H9 (cell line): Measurements from ENCODE around the gene GABRB1. TPM values are rescaled to one million over a fixed set of nuclear protein-coding genes. Genes with fewer than 3 reads are reported as not detected.

Source experiments
- DNase-seq: peaks from one replicate; pipeline ENCODE4 v3.0.0-alpha.2; 2017
- H2AFZ ChIP-seq: one replicate; pipeline ENCODE4 v1.6.1; 2013; ENCODE audit warnings: mild to moderate bottlenecking, low read length, control low read depth, moderate library complexity
- H2AK5ac ChIP-seq: 2 replicates; pipeline ENCODE4 v1.6.1; 2013; ENCODE audit warnings: low read length, control low read depth, mixed read lengths; ENCODE audit not compliant: insufficient read length
- H2BK120ac ChIP-seq: one replicate; pipeline ENCODE4 v1.6.1; 2013; ENCODE audit warnings: low read depth, mild to moderate bottlenecking, low read length, control low read depth, inconsistent platforms; ENCODE audit not compliant: poor library complexity, severe bottlenecking
- H2BK12ac ChIP-seq: 2 replicates; pipeline ENCODE4 v1.6.1; 2013; ENCODE audit warnings: low read length, control low read depth, mixed read lengths, low read depth; ENCODE audit not compliant: insufficient read length
- H2BK15ac ChIP-seq: 2 replicates; pipeline ENCODE4 v1.6.1; 2013; ENCODE audit warnings: low read depth, low read length, control low read depth
- H2BK20ac ChIP-seq: one replicate; pipeline ENCODE4 v1.6.1; 2013; ENCODE audit warnings: low read depth, mild to moderate bottlenecking, low read length, control low read depth, inconsistent platforms; ENCODE audit not compliant: poor library complexity, severe bottlenecking
- H2BK5ac ChIP-seq: 2 replicates; pipeline ENCODE4 v1.6.1; 2013; ENCODE audit warnings: low read length, control low read depth, mixed read lengths; ENCODE audit not compliant: insufficient read length
- H3K14ac ChIP-seq: 2 replicates; pipeline ENCODE4 v1.6.1; 2013; ENCODE audit warnings: low read length, control low read depth; ENCODE audit not compliant: insufficient read depth
- H3K18ac ChIP-seq: 2 replicates; pipeline ENCODE4 v1.6.1; 2013; ENCODE audit warnings: low read depth, mild to moderate bottlenecking, mixed read lengths, low read length, control low read depth; ENCODE audit not compliant: insufficient read length
- H3K23ac ChIP-seq: 2 replicates; pipeline ENCODE4 v1.6.1; 2013; ENCODE audit warnings: low read length, control low read depth, mixed read lengths, low read depth; ENCODE audit not compliant: insufficient read length
- H3K23me2 ChIP-seq: 2 replicates; pipeline ENCODE4 v1.6.1; 2013; ENCODE audit warnings: low read depth, mild to moderate bottlenecking, mixed read lengths, low read length, control low read depth; ENCODE audit not compliant: insufficient read length, poor library complexity, severe bottlenecking
- H3K27ac ChIP-seq: 2 replicates; pipeline ENCODE4 v1.5.1; 2013; ENCODE audit warnings: low read length, control low read depth, mixed read lengths, low read depth; ENCODE audit not compliant: insufficient read length
- H3K27me3 ChIP-seq: 2 replicates; pipeline ENCODE4 v1.6.1; 2013; ENCODE audit warnings: low read length, control low read depth, inconsistent platforms; ENCODE audit not compliant: insufficient read depth
- H3K4ac ChIP-seq: 2 replicates; pipeline ENCODE4 v1.6.1; 2013; ENCODE audit warnings: low read depth, mild to moderate bottlenecking, control low read depth, inconsistent platforms, low read length, moderate library complexity
- H3K4me1 ChIP-seq: 2 replicates; pipeline ENCODE4 v1.6.1; 2013; ENCODE audit warnings: low read length, control low read depth, inconsistent platforms; ENCODE audit not compliant: insufficient read depth
- H3K4me2 ChIP-seq: 2 replicates; pipeline ENCODE4 v1.6.1; 2013; ENCODE audit warnings: low read length, control low read depth, mixed read lengths; ENCODE audit not compliant: insufficient read length, insufficient read depth
- H3K56ac ChIP-seq: 2 replicates; pipeline ENCODE4 v1.6.1; 2013; ENCODE audit warnings: low read depth, mild to moderate bottlenecking, mixed read lengths, low read length, control low read depth; ENCODE audit not compliant: insufficient read length
- H3K79me1 ChIP-seq: 2 replicates; pipeline ENCODE4 v1.6.1; 2013; ENCODE audit warnings: low read depth, mild to moderate bottlenecking, moderate library complexity, low read length, control low read depth, inconsistent platforms; ENCODE audit not compliant: insufficient read depth, poor library complexity, severe bottlenecking
- H3K79me2 ChIP-seq: 2 replicates; pipeline ENCODE4 v1.6.1; 2013; ENCODE audit warnings: low read length, control low read depth, inconsistent platforms; ENCODE audit not compliant: insufficient read depth
- H3K9ac ChIP-seq: 2 replicates; pipeline ENCODE4 v1.6.1; 2013; ENCODE audit warnings: low read length, control low read depth, mixed read lengths; ENCODE audit not compliant: insufficient read length; ENCODE audit errors: extremely low read depth
- H3K9me3 ChIP-seq: one replicate; pipeline ENCODE4 v1.6.1; 2013; ENCODE audit warnings: low read depth, low read length, inconsistent platforms; ENCODE audit not compliant: control insufficient read depth
- H3T11ph ChIP-seq: one replicate; pipeline ENCODE4 v1.6.1; 2013; ENCODE audit warnings: mild to moderate bottlenecking, low read length, control low read depth, inconsistent platforms
- H4K20me1 ChIP-seq: one replicate; pipeline ENCODE4 v1.6.1; 2013; ENCODE audit not compliant: control insufficient read depth, insufficient read length, insufficient read depth
- H4K5ac ChIP-seq: 2 replicates; pipeline ENCODE4 v1.6.1; 2013; ENCODE audit warnings: low read depth, mild to moderate bottlenecking, mixed read lengths, low read length, control low read depth; ENCODE audit not compliant: insufficient read length
- H4K8ac ChIP-seq: replicated peaks from 2 replicates; pipeline ENCODE4 v1.6.1; 2013; ENCODE audit warnings: low read length, control low read depth, mixed read lengths, low read depth; ENCODE audit not compliant: insufficient read length
- H4K91ac ChIP-seq: 2 replicates; pipeline ENCODE4 v1.6.1; 2013; ENCODE audit warnings: low read depth, mild to moderate bottlenecking, moderate library complexity, mixed read lengths, low read length, control low read depth; ENCODE audit not compliant: insufficient read length
- H3K27ac Mint-ChIP-seq, 3 experiments: 2 replicates in 2 of 3; 3 replicates in 1 of 3; pipeline ENCODE4 v1.8.0; 2020 to 2021; ENCODE audit warnings: mixed read lengths in 3 of 3, mild to moderate bottlenecking in 1 of 3, moderate library complexity in 1 of 3
- H3K27me3 Mint-ChIP-seq: 2 replicates; pipeline ENCODE4 v1.8.0; 2021; ENCODE audit warnings: low read depth, mild to moderate bottlenecking, moderate library complexity, mixed read lengths
- H3K36me3 Mint-ChIP-seq, 3 experiments: 2 replicates in 2 of 3; 3 replicates in 1 of 3; pipeline ENCODE4 v1.8.0; 2020 to 2021; ENCODE audit warnings: low read depth in 3 of 3, mixed read lengths in 3 of 3; ENCODE audit not compliant: insufficient read depth in 1 of 3
- H3K4me1 Mint-ChIP-seq, 2 experiments: 2 replicates each; pipeline ENCODE4 v1.8.0; 2020; ENCODE audit warnings: mixed read lengths in 2 of 2
- H3K4me3 Mint-ChIP-seq, 2 experiments: 2 replicates in 1 of 2; 3 replicates in 1 of 2; pipeline ENCODE4 v1.8.0; 2020 to 2021; ENCODE audit warnings: mild to moderate bottlenecking in 2 of 2, mixed read lengths in 2 of 2, moderate library complexity in 1 of 2
- H3K9me3 Mint-ChIP-seq, 2 experiments: 2 replicates in 1 of 2; 3 replicates in 1 of 2; pipeline ENCODE4 v1.8.0; 2020; ENCODE audit warnings: mild to moderate bottlenecking in 2 of 2, mixed read lengths in 2 of 2, moderate library complexity in 1 of 2
- WGBS: extraction: QIAGEN DNeasy Blood & Tissue Kit; methylation state at CpG from one replicate; pipeline ENCODE4 v1.1.7; 2013; ENCODE audit warnings: missing lambda C conversion rate, low lambda C conversion rate, mixed read lengths; ENCODE audit not compliant: insufficient read length; ENCODE audit errors: extremely low coverage; 5-methylcytosine and 5-hydroxymethylcytosine counted together
- total RNA-seq: library from RNA; stranded (reverse); gene quantifications from 2 replicates; pipeline ENCODE4 v1.2.1, GENCODE V29; 2021
- TF ChIP-seq, protein P1 (sequence below): fragments of 200-600 bp; sonication (generic); conservative IDR thresholded peaks from 3 replicates; pipeline ENCODE4 v1.8.0; 2021; ENCODE audit warnings: antibody characterized with exemption, mild to moderate bottlenecking

Gene GABRB1
- total RNA-seq, 1 experiment from 2014 or later: 0.39 TPM

- no peak overlapping the region for H2BK120ac ChIP-seq
- H3K4me1 ChIP-seq: no peaks in the 10 kb centered on the region
- H4K8ac ChIP-seq: no peak overlapping the region
- H3K27me3 Mint-ChIP-seq: peaks cover 8% of the 10 kb centered on the region
- no peak overlapping the region for H2AK5ac ChIP-seq
- no peak overlapping the region for H3K4ac ChIP-seq
- H4K91ac ChIP-seq: no peak overlapping the region
- H3K23ac ChIP-seq: no peak overlapping the region
- no peak overlapping the region for H2BK15ac ChIP-seq
- no peaks in the 10 kb centered on the region for H3K36me3 Mint-ChIP-seq
- H3K9me3 ChIP-seq: no peaks in the 10 kb centered on the region
- no peak overlapping the region for H2BK12ac ChIP-seq
- H3K79me2 ChIP-seq: no peaks in the 10 kb centered on the region
- no peak overlapping the region for H3K4me3 Mint-ChIP-seq
- H3K9me3 Mint-ChIP-seq: no peaks in the 10 kb centered on the region
- no peak overlapping the region for H3K56ac ChIP-seq
- TF ChIP-seq, protein P1, sequence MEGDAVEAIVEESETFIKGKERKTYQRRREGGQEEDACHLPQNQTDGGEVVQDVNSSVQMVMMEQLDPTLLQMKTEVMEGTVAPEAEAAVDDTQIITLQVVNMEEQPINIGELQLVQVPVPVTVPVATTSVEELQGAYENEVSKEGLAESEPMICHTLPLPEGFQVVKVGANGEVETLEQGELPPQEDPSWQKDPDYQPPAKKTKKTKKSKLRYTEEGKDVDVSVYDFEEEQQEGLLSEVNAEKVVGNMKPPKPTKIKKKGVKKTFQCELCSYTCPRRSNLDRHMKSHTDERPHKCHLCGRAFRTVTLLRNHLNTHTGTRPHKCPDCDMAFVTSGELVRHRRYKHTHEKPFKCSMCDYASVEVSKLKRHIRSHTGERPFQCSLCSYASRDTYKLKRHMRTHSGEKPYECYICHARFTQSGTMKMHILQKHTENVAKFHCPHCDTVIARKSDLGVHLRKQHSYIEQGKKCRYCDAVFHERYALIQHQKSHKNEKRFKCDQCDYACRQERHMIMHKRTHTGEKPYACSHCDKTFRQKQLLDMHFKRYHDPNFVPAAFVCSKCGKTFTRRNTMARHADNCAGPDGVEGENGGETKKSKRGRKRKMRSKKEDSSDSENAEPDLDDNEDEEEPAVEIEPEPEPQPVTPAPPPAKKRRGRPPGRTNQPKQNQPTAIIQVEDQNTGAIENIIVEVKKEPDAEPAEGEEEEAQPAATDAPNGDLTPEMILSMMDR: no peak
- H3K27me3 ChIP-seq: no peaks in the 10 kb centered on the region
- no peak overlapping the region for H3K9ac ChIP-seq
- H4K20me1 ChIP-seq: no peaks in the 10 kb centered on the region
- H3T11ph ChIP-seq: no peak overlapping the region
- no peak for DNase-seq
- H3K79me1 ChIP-seq: no peaks in the 10 kb centered on the region
- H2AFZ ChIP-seq: no peak overlapping the region
- H3K14ac ChIP-seq: no peak overlapping the region
- H4K5ac ChIP-seq: no peak overlapping the region
- no peak overlapping the region for H3K18ac ChIP-seq
- H3K27ac Mint-ChIP-seq: no peak overlapping the region
- H3K23me2 ChIP-seq: no peaks in the 10 kb centered on the region
- no peak overlapping the region for H3K4me2 ChIP-seq
- H3K27ac ChIP-seq: no peak overlapping the region
- no peak overlapping the region for H2BK5ac ChIP-seq
- H3K4me1 Mint-ChIP-seq: no peaks in the 10 kb centered on the region
- WGBS: no CpG with 5 or more reads among the region's 2 CpGs
- H2BK20ac ChIP-seq: no peak overlapping the region
These were observed 190.4 kb downstream of the GABRB1 start for GRCh38 chr4:47221721-47222120.
